Skeletal muscle cell (primary cell): Measurements from ENCODE around the gene PACSIN1.
A peak's percentile ranks its signal among the peaks of the same experiment; 100 is the strongest.

Source experiments
- DNase-seq: peaks from one replicate; pipeline ENCODE4 v3.0.0-alpha.2; 2010; ENCODE audit warnings: low read depth
- H3K4me3 ChIP-seq: 2 replicates; pipeline ENCODE4 v1.5.1; 2011; ENCODE audit warnings: low read depth, mild to moderate bottlenecking, control low read depth, low read length, moderate library complexity

Gene PACSIN1

GRCh38 chr6:34554291-34555006, 88.6 kb downstream of the PACSIN1 start:
- no peak overlapping the region for H3K4me3 ChIP-seq
- DNase-seq = no peak

DNA sequence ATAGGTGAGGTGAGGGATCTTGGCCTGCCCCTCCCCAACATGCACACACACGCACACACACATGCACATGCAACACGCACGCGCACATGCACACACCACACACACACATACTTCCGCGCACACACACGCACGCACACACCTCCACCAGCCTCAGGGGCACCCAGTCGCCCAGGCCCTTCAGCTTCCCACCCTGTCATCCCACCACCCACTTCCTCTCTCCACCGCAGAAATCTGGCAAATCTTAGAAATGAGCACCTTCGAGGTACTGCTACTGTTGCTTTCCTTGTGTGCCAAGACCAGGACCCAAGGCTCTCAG, 89.1 kb downstream of the PACSIN1 start:
- DNase-seq = no peak
- no peak overlapping the region for H3K4me3 ChIP-seq

GRCh38 chr6:34555328-34555727, 89.5 kb downstream of the PACSIN1 start:
- DNase-seq = no peak
- H3K4me3 ChIP-seq = no peak overlapping the region

- no peak within 1 kb of the TSS for H3K4me3 ChIP-seq
- no peak for DNase-seq
Measured at GRCh38 chr6:34556031-34556471, 90.2 kb downstream of the PACSIN1 start, which contains the start of gene SPDEF. TSS of gene SPDEF (minus strand) at chr6:34556329. CDS start at chr6:34544455, 11,874 bp downstream.

DNA sequence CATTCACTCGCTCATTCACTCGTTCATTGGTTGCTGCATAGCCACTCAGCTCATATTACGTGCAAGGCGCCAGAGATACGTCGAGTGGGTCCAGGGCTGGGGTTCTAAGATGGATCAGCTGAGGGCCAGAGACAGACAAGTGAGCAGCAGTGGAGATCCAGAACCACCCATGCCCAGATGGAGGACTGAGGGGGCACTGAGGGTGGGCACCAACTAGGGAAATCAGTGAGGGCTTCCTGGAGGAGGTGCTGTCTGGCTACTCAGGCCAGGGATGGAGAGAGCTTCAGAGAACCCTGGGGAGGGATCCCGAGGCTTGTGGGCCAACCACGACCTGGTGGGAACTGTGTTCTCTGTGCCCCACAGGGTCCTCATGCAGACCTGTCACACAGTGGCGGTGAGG, 90.6 kb downstream of the PACSIN1 start:
- H3K4me3 ChIP-seq = no peak overlapping the region
- DNase-seq = no peak

DNA sequence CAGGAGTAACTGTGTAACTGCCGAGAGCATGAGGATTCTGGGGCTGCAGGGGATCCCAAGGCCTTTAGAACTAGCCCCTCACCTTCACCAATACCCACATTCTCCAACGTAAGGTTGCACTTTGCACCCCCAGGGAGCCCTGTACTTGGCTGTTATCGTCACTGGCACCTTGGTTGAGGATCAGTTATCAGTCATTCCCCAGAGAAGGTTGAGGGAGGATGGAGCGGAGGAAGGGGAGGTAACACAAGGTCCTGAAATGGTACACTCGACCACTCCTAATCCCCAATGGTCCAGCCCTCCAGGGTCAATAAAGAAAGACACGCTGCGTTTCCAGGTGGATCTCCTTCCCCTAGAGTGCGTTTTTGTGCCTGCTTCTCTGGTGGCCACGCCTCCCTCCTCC, 91.4 kb downstream of the PACSIN1 start:
- no peak for DNase-seq
- no peak overlapping the region for H3K4me3 ChIP-seq

DNA sequence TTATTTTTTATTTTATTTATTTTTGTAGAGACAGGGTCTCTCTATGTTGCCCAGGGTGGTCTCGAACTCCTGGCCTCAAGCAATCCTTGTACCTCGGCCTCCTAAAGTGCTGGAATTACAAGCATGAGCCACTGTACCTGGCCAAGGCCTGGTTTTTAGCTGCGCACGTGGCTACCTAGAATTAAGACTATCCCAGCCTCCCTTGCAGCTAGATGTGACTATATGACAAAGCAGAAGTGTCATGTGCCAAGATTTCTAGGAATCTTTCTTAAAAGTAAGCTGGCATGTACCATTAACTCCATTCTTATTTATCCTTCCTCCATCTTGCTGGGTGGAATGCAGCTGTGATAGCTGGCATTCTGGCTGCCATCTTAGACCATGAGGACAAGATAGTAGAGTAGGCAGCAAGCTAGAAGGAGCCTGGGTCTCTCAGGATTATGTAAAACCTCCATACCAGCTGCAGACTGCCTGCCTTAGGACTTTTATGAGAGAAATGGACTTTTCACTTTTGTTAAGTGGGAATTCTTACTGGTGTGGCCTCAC, 92.4 kb downstream of the PACSIN1 start:
- DNase-seq = no peak
- H3K4me3 ChIP-seq = no peak overlapping the region

DNA sequence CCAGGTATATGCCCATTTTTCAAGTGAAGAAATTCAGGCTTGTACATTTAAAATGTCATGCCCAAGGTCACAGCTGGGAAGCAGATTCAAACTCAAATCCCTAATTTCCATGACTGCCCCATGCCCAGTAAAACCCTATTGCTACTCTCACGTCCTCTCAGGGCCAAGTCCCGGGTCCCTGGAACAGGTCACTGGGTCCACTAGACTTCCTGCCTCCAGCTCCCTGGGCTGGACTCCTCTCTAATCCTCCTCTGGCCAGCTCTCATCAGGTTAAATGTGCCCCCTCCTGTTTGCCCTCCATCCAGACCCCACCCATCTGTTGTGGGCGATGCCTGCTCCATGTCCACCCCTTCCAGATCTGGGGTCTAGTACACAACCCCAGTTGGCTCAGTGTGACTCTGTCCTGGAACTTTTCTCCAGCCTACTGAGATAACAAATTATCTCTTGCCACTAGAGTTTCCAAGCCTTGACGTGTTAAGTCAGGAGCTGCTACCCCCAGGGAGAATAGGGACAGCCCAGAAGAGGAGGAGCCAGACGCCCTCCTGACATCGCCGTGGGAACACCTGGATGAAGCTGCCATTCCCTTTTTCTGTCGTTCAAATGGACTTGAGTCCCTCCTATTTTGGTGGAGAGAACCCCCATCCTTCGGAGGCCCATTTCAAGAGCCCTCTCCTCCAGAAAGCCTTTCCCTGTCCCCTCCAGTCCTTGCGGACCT, 93.9 kb downstream of the PACSIN1 start:
- DNase-seq = no peak
- no peak overlapping the region for H3K4me3 ChIP-seq

DNA sequence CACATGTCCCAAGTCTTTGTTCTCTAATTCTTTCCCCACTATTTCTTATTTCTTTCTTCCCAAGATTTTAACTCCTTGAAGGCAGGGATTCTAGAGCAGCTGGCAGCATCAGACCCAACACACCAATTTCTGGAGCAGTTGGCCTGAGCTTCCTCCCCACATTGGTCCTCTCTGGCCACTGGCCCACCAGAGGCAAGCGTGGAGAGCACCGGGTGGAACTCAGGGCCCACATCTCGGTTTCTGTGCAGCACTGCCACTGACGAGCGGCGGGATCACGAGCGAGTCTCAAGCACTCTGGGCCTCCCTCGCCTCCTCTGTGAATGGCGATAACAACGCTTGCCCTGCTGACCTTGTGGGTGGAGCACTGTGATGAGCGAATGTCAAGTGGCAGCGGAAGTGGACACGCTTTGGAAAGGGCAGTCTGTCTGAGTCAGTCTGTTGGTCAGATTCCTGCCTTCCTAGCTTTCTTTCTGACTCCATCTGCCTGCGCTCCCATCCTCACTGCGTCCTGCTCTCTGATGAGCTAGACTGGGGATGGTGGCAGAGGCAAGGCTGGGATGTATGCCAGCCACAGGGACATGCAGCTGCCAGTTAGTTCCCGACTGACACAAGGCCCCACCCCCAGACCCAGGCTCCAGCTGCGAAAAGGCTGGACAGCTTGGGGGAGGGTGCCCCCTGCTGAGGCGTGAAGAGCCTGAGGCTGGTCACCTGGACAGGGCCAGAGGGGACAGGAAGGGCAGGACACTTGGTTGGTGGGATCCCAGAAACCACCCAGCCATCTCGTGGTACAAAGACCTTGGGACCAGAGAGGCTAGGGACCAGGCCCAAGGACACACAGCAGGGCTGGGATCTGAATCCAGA, 94.7 kb downstream of the PACSIN1 start:
- peak; percentile 3 for DNase-seq
- no peak overlapping the region for H3K4me3 ChIP-seq

DNA sequence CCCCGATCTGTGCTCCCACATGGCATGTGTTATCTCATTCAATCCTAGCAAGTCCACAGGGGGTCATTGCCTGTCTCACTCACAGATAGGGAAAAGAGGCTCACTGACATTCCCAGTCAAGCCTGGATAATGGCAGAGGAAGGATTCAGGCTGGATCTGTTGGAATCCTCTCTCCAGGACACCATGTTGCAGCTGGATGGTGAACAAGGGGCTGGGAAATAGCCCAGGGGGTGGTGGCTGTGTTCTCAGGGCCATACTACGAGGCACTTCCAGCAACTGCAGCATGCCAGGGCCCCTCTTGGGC, 95.3 kb downstream of the PACSIN1 start:
- DNase-seq = no peak
- no peak overlapping the region for H3K4me3 ChIP-seq

- H3K4me3 ChIP-seq = no peak overlapping the region
- no peak for DNase-seq
Measured at GRCh38 chr6:34562350-34562749, 96.5 kb downstream of the PACSIN1 start.

DNA sequence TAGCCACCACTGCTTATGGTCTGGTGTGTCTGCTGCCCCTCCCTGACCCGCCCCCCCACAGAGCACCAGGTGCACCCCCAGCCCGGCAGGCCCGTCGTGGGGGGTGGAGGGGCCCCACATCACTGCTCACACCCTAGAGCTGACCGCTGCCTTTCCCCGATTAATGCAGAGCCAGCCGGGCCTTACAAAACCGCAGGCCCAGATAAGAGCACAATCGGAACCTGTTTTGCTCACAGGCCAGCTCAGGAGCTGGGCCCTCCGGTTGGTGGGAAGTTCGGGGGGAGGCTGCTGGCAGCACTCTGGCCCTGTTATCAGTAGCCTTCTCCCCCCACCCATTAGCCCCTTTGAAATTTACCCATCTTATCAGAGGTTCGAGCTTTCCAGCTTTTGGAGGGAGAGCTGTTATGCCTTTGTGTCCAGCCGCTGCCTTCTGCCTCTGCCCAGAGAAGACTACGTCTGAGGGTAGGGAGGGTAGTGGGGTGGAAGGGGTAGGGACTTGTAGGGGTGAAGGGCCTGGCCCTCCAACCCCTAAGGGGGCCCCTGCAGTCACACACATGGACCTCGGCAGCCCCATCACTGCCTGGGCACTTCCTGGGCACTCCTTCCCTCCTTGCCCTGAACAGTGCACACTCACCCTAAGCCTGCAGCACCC, 97.1 kb downstream of the PACSIN1 start:
- no peak for DNase-seq

DNA sequence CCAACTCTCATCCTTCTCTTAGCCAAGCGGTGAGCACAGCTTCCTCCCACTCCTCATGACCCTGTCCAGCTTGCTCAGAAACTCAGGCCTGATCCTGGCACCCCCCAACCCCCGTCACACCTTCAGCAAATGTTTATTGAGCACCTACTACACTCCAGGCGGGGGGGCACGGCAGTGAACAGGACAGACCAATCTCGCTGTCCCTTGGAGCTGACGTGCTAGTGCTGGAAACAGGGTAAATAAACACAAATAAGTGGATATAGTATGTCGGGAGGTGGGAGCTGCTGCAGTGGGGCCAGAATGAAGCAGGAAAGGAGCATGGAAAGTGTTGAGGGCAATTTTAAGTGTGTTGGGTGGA, 97.6 kb downstream of the PACSIN1 start:
- no peak for DNase-seq
- H3K4me3 ChIP-seq = no peak overlapping the region

More for the DNA sequence above, 97.1 kb downstream of the PACSIN1 start:
- no peak overlapping the region for H3K4me3 ChIP-seq

DNA sequence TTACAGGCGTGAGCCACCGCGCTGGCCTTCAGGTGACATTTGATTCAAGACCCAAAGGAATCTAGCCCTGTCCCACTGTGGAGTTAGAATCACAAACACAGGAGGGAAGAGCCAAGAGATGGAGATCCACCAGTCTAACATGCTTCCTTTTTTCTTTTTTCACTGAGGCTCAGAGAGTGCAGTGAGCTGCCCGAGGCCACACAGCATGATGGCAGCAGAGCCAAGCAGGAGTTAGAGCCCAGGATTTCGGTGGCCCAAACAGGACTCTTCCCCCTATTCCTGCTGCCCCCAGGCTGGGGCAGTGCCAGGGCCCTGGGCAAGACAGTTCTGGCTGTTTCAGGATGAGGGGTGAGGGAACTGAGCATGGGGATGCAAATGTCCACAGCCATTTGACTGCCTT, 98.3 kb downstream of the PACSIN1 start:
- no peak overlapping the region for H3K4me3 ChIP-seq
- no peak for DNase-seq

- no peak for DNase-seq
Measured at GRCh38 chr6:34565722-34566137, 99.9 kb downstream of the PACSIN1 start.

GRCh38 chr6:34566830-34567546, 101.1 kb downstream of the PACSIN1 start:
- DNase-seq = no peak

More at GRCh38 chr6:34565722-34566137, 99.9 kb downstream of the PACSIN1 start:
- H3K4me3 ChIP-seq = no peak overlapping the region

DNA sequence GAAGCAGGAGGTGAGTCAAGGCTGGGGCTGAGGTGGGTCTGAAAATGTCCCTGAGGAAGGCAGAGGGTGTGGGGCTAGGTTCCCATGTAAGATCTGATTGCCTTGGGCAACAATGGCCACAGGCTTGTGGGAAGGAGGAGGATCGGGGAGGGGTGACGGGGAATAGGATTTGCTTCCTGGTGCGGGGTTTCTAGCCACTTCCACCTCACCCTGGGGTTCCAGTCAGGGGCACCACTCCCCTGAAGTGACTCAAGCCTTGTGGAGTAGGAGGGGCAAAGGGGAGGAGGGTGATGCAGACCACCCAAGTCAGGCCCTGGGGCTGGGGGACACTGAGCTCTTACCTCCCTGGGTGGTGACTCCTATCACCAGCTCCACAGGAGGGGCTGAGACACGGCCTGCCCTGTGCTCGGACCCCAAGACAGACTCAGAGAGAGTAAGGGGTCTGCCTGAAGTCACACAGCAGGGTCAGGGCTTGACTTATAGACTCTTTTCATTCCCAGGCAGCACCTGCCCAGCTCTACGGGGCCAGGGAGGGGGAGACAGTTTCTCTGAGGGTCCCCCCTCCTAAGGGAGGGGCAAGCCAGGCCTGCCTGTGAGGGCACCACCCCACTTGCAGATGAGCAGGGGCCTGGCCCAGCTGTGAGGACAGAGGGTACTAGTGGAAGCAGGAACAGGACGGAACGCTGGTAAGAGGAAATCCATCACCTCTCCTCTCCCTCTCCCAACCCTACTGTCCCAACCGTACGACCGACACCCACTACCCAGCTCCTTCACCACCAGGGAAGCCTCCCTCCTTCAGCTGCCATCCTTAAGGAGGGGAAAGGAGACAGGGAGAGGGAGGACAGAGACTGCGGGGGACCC, 102.7 kb downstream of the PACSIN1 start:
- DNase-seq = no peak
- H3K4me3 ChIP-seq = no peak overlapping the region

More at GRCh38 chr6:34566830-34567546, 101.1 kb downstream of the PACSIN1 start:
- H3K4me3 ChIP-seq = no peak overlapping the region

GRCh38 chr6:34569361-34569973, 103.6 kb downstream of the PACSIN1 start:
- H3K4me3 ChIP-seq = no peak overlapping the region
- no peak for DNase-seq
